BJ (cell line): Measurements from ENCODE around the gene ZBTB21. TPM values are rescaled to one million over a fixed set of nuclear protein-coding genes. Genes with fewer than 3 reads are reported as not detected.

Source experiments
- CTCF ChIA-PET: fragments of 350-600 bp; formaldehyde crosslinking; extraction: SDS; loops from one replicate; lab custom pipeline; 2021; ENCODE audit warnings: antibody characterized with exemption, inconsistent platforms; lab: Yijun Ruan, JAX
- POLR2A ChIA-PET: fragments of 300-600 bp; sonication (Branson Sonifier 250); formaldehyde crosslinking; extraction: SDS; loops from one replicate; lab custom pipeline; 2021; ENCODE audit warnings: antibody characterized with exemption; lab: Charles Lee
- DNase-seq: peaks from one replicate; pipeline ENCODE4 v3.0.0-alpha.2; 2011; ENCODE audit warnings: low read depth
- H3K27me3 ChIP-seq: 2 replicates; pipeline ENCODE4 v1.6.0; 2011; ENCODE audit warnings: low read length; ENCODE audit not compliant: control insufficient read depth, insufficient read depth
- H3K36me3 ChIP-seq: 2 replicates; pipeline ENCODE4 v1.5.1; 2011; ENCODE audit warnings: low read length; ENCODE audit not compliant: control insufficient read depth, insufficient read depth
- H3K4me3 ChIP-seq: 2 replicates; pipeline ENCODE4 v1.5.1; 2011; ENCODE audit warnings: low read depth, mild to moderate bottlenecking, control low read depth, low read length
- CTCF ChIP-seq: IDR thresholded peaks from 2 replicates; pipeline ENCODE4 v1.5.1; 2011; ENCODE audit warnings: low read depth, mild to moderate bottlenecking, control low read depth, inconsistent platforms, low read length, moderate library complexity; ENCODE audit not compliant: insufficient read depth
- polyA plus RNA-seq: library from polyadenylated mRNA; depleted of rRNA; stranded (reverse); fragments of >200 nt; gene quantifications from 2 replicates; pipeline ENCODE4 v1.2.3, GENCODE V29; 2011

Gene ZBTB21
- polyA plus RNA-seq, 1 experiment, result 8.1 TPM

DNA sequence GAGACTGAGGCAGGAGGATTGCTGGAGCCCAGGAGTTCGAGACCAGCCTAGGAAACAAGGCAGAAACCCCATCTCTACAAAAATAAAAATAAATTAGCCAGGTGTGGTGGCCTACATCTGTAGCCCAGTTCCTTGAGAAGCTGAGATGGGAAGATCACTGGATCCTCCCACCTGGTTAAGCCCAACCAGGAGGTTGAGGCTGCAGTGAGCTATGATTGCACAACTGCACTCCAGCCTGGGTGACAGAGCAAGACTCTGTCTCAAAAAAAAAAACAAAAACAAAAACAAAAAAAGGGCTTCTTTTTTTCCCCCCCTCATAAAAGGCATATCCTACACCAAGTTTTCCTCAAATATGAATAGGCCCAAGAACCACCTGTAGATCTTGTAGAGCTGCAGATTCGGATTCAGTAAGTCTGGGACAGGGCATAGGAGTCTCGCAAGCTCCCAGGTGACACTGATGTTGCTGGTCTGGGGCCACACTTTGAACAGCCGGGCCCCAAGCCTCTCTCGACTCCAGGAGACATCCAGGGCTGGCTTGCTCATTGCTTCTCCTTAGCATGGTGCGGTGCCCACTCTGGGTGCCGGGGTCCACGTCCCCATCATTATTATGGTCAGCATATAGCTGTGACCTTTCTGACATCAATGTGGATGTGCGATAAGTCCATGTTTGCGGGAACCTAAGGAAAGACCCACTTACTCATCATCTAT, 38.9 kb upstream of the ZBTB21 start:
- ChIA-PET POLR2A (no interaction called here), CTCF (interaction anchor here (1.1 kb wide), 2 partner anchors 31 to 59 kb away, joined by 3 to 5 read pairs; no protein-coding TSS in a partner anchor)
- no peaks in the 10 kb centered on the region for H3K27me3 ChIP-seq
- TF ChIP-seq CTCF, result no peak
- DNase-seq, result no peak
- H3K36me3 ChIP-seq, result no peaks in the 10 kb centered on the region
- H3K4me3 ChIP-seq, result no peak overlapping the region

- POLR2A ChIA-PET, result no interaction called here
- DNase-seq, result peak; percentile 87
- Histone ChIP-seq H3K27me3 (no peaks in the 10 kb centered on the region), H3K4me3 (no peak overlapping the region), H3K36me3 (no peaks in the 10 kb centered on the region)
- CTCF ChIA-PET, result interaction anchor here (1.1 kb wide), 1 partner anchor 32 kb away, joined by 3 read pairs; no protein-coding TSS in a partner anchor
- peak; percentile 32; the same call in 1 of the 2 replicates for TF ChIP-seq CTCF
Observed at GRCh38 chr21:42047821-42048613, 37.9 kb upstream of the ZBTB21 start.

GRCh38 chr21:42044871-42045495, 34.8 kb upstream of the ZBTB21 start:
- no peak for TF ChIP-seq CTCF
- no peaks in the 10 kb centered on the region for H3K36me3 ChIP-seq
- ChIA-PET CTCF (interaction anchor here (0.9 kb wide), 1 partner anchor 16 kb away, joined by 5 read pairs; no protein-coding TSS in a partner anchor), POLR2A (no interaction called here)
- H3K4me3 ChIP-seq, result no peak overlapping the region
- no peak for DNase-seq
- no peaks in the 10 kb centered on the region for H3K27me3 ChIP-seq

DNA sequence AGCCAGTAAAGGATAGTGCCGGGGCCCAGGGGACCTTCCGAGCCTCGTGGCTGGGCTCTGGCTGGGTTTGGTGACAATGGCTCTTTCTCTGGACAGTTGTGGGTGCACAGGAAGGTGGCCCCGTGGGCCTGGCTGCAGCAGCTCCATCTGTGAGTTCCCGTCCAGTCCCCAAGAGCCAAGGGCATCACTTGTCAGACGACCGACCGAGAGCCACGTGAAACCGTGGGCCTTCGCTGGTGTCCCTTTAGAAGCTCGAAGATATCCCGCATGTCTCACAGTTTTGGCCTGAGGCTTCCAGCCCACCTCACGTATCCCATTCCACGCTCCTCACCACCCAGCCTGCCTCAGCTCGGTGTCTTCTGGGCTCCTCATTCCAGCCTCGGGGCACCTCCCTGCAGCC, 33.8 kb upstream of the ZBTB21 start:
- CTCF ChIA-PET, result no interaction called here
- Histone ChIP-seq H3K27me3 (no peaks in the 10 kb centered on the region), H3K4me3 (no peak overlapping the region), H3K36me3 (no peaks in the 10 kb centered on the region)
- no peak for DNase-seq
- no peak for TF ChIP-seq CTCF
- POLR2A ChIA-PET, result no interaction called here

DNA sequence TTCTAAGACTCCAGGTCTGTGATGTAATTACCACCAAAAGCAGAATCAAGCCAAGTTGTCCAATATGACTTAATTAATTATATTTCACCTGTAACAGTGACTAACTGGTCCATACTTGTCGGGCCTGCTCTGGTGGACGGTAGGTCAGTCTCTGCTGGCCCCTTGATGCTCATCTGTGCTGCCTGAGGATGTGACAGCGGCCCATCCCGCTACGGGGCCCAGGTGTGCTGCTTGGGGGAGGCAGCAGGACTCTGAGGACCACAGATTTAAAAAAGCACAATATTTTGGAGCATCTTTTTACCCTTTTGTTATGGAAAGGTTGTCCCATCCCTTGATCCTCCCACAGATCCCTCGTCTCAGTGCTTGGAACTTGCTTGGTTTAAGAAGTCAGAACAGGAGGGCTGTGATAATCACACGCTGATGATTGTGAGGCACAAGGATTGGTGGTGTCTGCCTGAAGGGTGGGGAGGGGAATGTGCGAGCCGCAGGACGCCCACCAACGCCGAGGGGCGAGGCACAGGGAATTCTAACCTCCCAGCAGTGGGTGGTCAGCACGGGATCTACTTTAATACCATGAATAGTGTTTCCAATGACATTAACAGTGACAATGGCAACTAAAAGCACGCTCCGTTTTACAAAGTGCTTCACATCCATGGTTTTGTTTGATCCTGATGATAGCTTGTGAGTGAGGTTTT, 33.2 kb upstream of the ZBTB21 start:
- POLR2A ChIA-PET, result no interaction called here

More for the DNA sequence above, 33.2 kb upstream of the ZBTB21 start:
- DNase-seq, result no peak
- Histone ChIP-seq H3K36me3 (no peaks in the 10 kb centered on the region), H3K27me3 (no peaks in the 10 kb centered on the region), H3K4me3 (no peak overlapping the region)
- CTCF ChIA-PET, result no interaction called here
- no peak for TF ChIP-seq CTCF
